Measurements from ENCODE around the gene DNAH7. TPM values are rescaled to one million over a fixed set of nuclear protein-coding genes. Genes with fewer than 3 reads are reported as not detected.

DNAH7 gene
- total and polyA plus RNA-seq, 2 of the 13 experiments (the other 11 are each of a cell fraction or from before 2014, with no cell fraction given) = 0.09 TPM; not detected in 1

- TF ChIP-seq ZBTB14 (CRISPR knock-in tag; IDR thresholded peaks at IDR 0.05) = no peak
- no peak for TF ChIP-seq SP1 (IDR thresholded peaks at IDR 0.05)
- TF ChIP-seq SP1 (CRISPR knock-in tag; IDR thresholded peaks at IDR 0.05) = peak; percentile 57
- TF ChIP-seq ZBTB2 (CRISPR knock-in tag; IDR thresholded peaks at IDR 0.05; ENCODE audit: low read depth) = no peak
- TF ChIP-seq CCDC6 (CRISPR knock-in tag; IDR thresholded peaks at IDR 0.05) = no peak; the same call in 1 of the 2 replicates
- TF ChIP-seq AGO2 (optimal IDR thresholded peaks at IDR 0.05; ENCODE audit: low read depth, low read length) = no peak
- no peak for TF ChIP-seq ZFP62 (CRISPR knock-in tag; IDR thresholded peaks at IDR 0.05)
- TF ChIP-seq CCAR2 (optimal IDR thresholded peaks at IDR 0.05; ENCODE audit: low read depth, low read length) = no peak
- TF ChIP-seq SRSF1 (optimal IDR thresholded peaks at IDR 0.05; ENCODE audit: low read depth, low read length) = peak; percentile 96
- TF ChIP-seq FUBP1 (CRISPR knock-in tag; IDR thresholded peaks at IDR 0.05; ENCODE audit: borderline replicate concordance) = no peak
- TF ChIP-seq SOX13 (IDR thresholded peaks at IDR 0.05) = no peak
- no peak for TF ChIP-seq SOX13 (CRISPR knock-in tag; conservative IDR thresholded peaks at IDR 0.05 in 1 of 2, IDR thresholded peaks at IDR 0.05 in 1 of 2)
- no peak for TF ChIP-seq GATAD1 (CRISPR knock-in tag; IDR thresholded peaks at IDR 0.05)
- no peak; the same call in 1 of the 2 replicates for TF ChIP-seq ZIK1 (CRISPR knock-in tag; IDR thresholded peaks at IDR 0.05; ENCODE audit: borderline replicate concordance, low read depth)
- TF ChIP-seq PBX3 (CRISPR knock-in tag; IDR thresholded peaks at IDR 0.05; ENCODE audit: borderline replicate concordance) = no peak
- no peak for TF ChIP-seq KAT2B (IDR thresholded peaks at IDR 0.05; ENCODE audit: borderline replicate concordance, low read depth, low read length)
- TF ChIP-seq ZNF674 (CRISPR knock-in tag; IDR thresholded peaks at IDR 0.05; ENCODE audit: low read depth) = no peak
- no peak for TF ChIP-seq ZNF567 (CRISPR knock-in tag; IDR thresholded peaks at IDR 0.05; ENCODE audit: borderline replicate concordance)
- TF ChIP-seq ZNF724P (CRISPR knock-in tag; IDR thresholded peaks at IDR 0.05; ENCODE audit: borderline replicate concordance) = peak; percentile 36; the same call in 1 of the 2 replicates
- no peak for TF ChIP-seq TRIM24 (CRISPR knock-in tag; IDR thresholded peaks at IDR 0.05)
These were observed at the start of gene DNAH7 (continued) for GRCh38 chr2:196068271-196069209.

Data from HepG2 (cell line).